ENCODE measurements around the gene SORCS3. TPM values are rescaled to one million over a fixed set of nuclear protein-coding genes. Genes with fewer than 3 reads are reported as not detected.

The SORCS3 gene
- polyA plus RNA-seq, 1 donor (not counting 4 experiments of a cell fraction or from before 2014, with no cell fraction given), result not detected

GRCh38 chr10:105185161-105185560 is 544.1 kb downstream of the SORCS3 start:
- Histone ChIP-seq H3K9me1 (ENCODE audit: control insufficient read depth, extremely low read depth, insufficient read depth, low read length) (no peaks in the 10 kb centered on the region), H3K9ac (ENCODE audit: control insufficient read depth, extremely low read depth, insufficient read depth, low read length) (no peak overlapping the region), H3K9me3 (ENCODE audit: control insufficient read depth, low read depth, low read length) (no peaks in the 10 kb centered on the region), H3K27ac (ENCODE audit: control insufficient read depth, insufficient read depth, low read length) (no peak overlapping the region), H3K79me2 (ENCODE audit: control insufficient read depth, insufficient read depth, low read length) (no peaks in the 10 kb centered on the region), H4K20me1 (ENCODE audit: control insufficient read depth, extremely low read depth, insufficient read depth, low read length) (no peaks in the 10 kb centered on the region), H3K27me3 (ENCODE audit: control insufficient read depth, extremely low read depth, insufficient read depth, low read length) (no peaks in the 10 kb centered on the region), H3K4me3 (ENCODE audit: control insufficient read depth in 2 of 3, extremely low read depth in 1 of 3, insufficient read depth in 2 of 3, low read depth in 1 of 3, low read length in 3 of 3) (no peak overlapping the region), H2AFZ (ENCODE audit: control insufficient read depth, low read length) (no peak overlapping the region), H3K4me2 (ENCODE audit: control insufficient read depth, extremely low read depth, insufficient read depth, low read depth, low read length) (no peak overlapping the region), H3K36me3 (ENCODE audit: control insufficient read depth in 2 of 2, extremely low read depth in 1 of 2, insufficient read depth in 2 of 2, low read length in 2 of 2) (no peaks in the 10 kb centered on the region), H3K4me1 (ENCODE audit: control insufficient read depth, extremely low read depth, insufficient read depth, low read length) (no peaks in the 10 kb centered on the region)
- dilution Hi-C loops (cut with MboI; ENCODE audit: extremely low pct_ligation_motif_present, low sequenced_read_pairs), result no loop called here
- no peak for DNase-seq (ENCODE audit: low read depth, low spot score)
- TF ChIP-seq EZH2 (IDR thresholded peaks at IDR 0.05; ENCODE audit: low read length), result no peak
- TF ChIP-seq, protein P1, sequence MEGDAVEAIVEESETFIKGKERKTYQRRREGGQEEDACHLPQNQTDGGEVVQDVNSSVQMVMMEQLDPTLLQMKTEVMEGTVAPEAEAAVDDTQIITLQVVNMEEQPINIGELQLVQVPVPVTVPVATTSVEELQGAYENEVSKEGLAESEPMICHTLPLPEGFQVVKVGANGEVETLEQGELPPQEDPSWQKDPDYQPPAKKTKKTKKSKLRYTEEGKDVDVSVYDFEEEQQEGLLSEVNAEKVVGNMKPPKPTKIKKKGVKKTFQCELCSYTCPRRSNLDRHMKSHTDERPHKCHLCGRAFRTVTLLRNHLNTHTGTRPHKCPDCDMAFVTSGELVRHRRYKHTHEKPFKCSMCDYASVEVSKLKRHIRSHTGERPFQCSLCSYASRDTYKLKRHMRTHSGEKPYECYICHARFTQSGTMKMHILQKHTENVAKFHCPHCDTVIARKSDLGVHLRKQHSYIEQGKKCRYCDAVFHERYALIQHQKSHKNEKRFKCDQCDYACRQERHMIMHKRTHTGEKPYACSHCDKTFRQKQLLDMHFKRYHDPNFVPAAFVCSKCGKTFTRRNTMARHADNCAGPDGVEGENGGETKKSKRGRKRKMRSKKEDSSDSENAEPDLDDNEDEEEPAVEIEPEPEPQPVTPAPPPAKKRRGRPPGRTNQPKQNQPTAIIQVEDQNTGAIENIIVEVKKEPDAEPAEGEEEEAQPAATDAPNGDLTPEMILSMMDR (optimal IDR thresholded peaks at IDR 0.05 in 1 of 3, IDR thresholded peaks at IDR 0.05 in 1 of 3, conservative IDR thresholded peaks at IDR 0.05 in 1 of 3; ENCODE audit: extremely low read depth in 1 of 3, insufficient read depth in 2 of 3, low read length in 3 of 3), result no peak
- FAIRE-seq, result no peak

DNA sequence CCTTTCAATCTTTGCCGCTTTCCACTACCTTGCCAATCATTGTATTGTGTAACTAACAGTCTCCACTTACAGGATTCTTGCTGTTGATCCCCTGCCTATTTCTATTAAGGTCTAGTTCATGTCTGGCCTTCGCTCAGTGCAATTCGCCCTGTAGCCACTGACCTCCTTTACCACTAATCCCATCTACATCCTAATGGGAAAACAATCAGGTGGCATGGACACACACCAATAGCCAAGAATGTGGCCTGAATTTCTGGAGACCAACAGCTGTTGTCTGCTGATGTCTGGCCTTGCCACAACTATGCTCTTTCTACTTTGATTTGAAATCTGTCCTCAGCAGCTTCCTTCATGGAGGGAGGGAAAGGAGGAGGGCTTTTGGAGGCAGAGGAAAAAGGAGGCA is 546.2 kb downstream of the SORCS3 start:
- Histone ChIP-seq H3K27me3 (ENCODE audit: control insufficient read depth, extremely low read depth, insufficient read depth, low read length) (no peaks in the 10 kb centered on the region), H3K9ac (ENCODE audit: control insufficient read depth, extremely low read depth, insufficient read depth, low read length) (no peak overlapping the region), H3K4me3 (ENCODE audit: control insufficient read depth in 2 of 3, extremely low read depth in 1 of 3, insufficient read depth in 2 of 3, low read depth in 1 of 3, low read length in 3 of 3) (no peak overlapping the region), H4K20me1 (ENCODE audit: control insufficient read depth, extremely low read depth, insufficient read depth, low read length) (no peaks in the 10 kb centered on the region), H3K4me2 (ENCODE audit: control insufficient read depth, extremely low read depth, insufficient read depth, low read depth, low read length) (no peak overlapping the region), H2AFZ (ENCODE audit: control insufficient read depth, low read length) (no peak overlapping the region), H3K9me1 (ENCODE audit: control insufficient read depth, extremely low read depth, insufficient read depth, low read length) (no peaks in the 10 kb centered on the region), H3K79me2 (ENCODE audit: control insufficient read depth, insufficient read depth, low read length) (no peaks in the 10 kb centered on the region), H3K9me3 (ENCODE audit: control insufficient read depth, low read depth, low read length) (no peaks in the 10 kb centered on the region), H3K36me3 (ENCODE audit: control insufficient read depth in 2 of 2, extremely low read depth in 1 of 2, insufficient read depth in 2 of 2, low read length in 2 of 2) (no peaks in the 10 kb centered on the region), H3K4me1 (ENCODE audit: control insufficient read depth, extremely low read depth, insufficient read depth, low read length) (no peaks in the 10 kb centered on the region), H3K27ac (ENCODE audit: control insufficient read depth, insufficient read depth, low read length) (no peak overlapping the region)
- FAIRE-seq (no peak), DNase-seq (ENCODE audit: low read depth, low spot score) (no peak)
- dilution Hi-C loops (cut with MboI; ENCODE audit: extremely low pct_ligation_motif_present, low sequenced_read_pairs), result no loop called here
- no peak for TF ChIP-seq EZH2 (IDR thresholded peaks at IDR 0.05; ENCODE audit: low read length)
- TF ChIP-seq, protein P1 (optimal IDR thresholded peaks at IDR 0.05 in 1 of 3, IDR thresholded peaks at IDR 0.05 in 1 of 3, conservative IDR thresholded peaks at IDR 0.05 in 1 of 3; ENCODE audit: extremely low read depth in 1 of 3, insufficient read depth in 2 of 3, low read length in 3 of 3), result no peak
